HG02642 (cell line): ENCODE data around the gene ALOX15B.
"Not testable (repeated sequence)": the region's sequence is repeated elsewhere in the genome, so short reads cannot be mapped to it uniquely, and the experiment has no call there.

ENCODE experiments used
- ATAC-seq: cut with Tn5 transposase; IDR thresholded peaks from one replicate; pipeline ENCODE4 v1.9.1; 2021; ENCODE audit warnings: mild to moderate bottlenecking; ENCODE audit not compliant: unreplicated experiment, poor library complexity

The ALOX15B gene

GRCh38 chr17:8061851-8062250, 23.0 kb downstream of the ALOX15B start:
- not testable (repeated sequence) for ATAC-seq

GRCh38 chr17:8062435-8062806, 23.6 kb downstream of the ALOX15B start:
- ATAC-seq, result no peak

- ATAC-seq, result no peak
Measured at GRCh38 chr17:8062807-8063483, 24.1 kb downstream of the ALOX15B start.

GRCh38 chr17:8063761-8064534, 25.1 kb downstream of the ALOX15B start:
- ATAC-seq, result no peak

GRCh38 chr17:8064561-8065019, 25.7 kb downstream of the ALOX15B start:
- ATAC-seq, result no peak

- ATAC-seq, result no peak
Measured at GRCh38 chr17:8066841-8067775, 28.2 kb downstream of the ALOX15B start.

- no peak for ATAC-seq
Measured at GRCh38 chr17:8067806-8068205, 28.9 kb downstream of the ALOX15B start.

- no peak for ATAC-seq
Measured at GRCh38 chr17:8068736-8069586, 30.1 kb downstream of the ALOX15B start.

- no peak for ATAC-seq
Measured at GRCh38 chr17:8069587-8069860, 30.7 kb downstream of the ALOX15B start.

- ATAC-seq, result no peak
Measured at GRCh38 chr17:8071496-8071895, 32.6 kb downstream of the ALOX15B start.

- no peak for ATAC-seq
Measured at GRCh38 chr17:8072341-8072728, 33.5 kb downstream of the ALOX15B start.

GRCh38 chr17:8072729-8073461, 34.0 kb downstream of the ALOX15B start:
- no peak for ATAC-seq

- peak; percentile 53 for ATAC-seq
Measured at GRCh38 chr17:8073627-8074484, 35.0 kb downstream of the ALOX15B start.

- ATAC-seq, result no peak
Measured at GRCh38 chr17:8074554-8074953, 35.7 kb downstream of the ALOX15B start.

- no peak for ATAC-seq
Measured at GRCh38 chr17:8075081-8075480, 36.2 kb downstream of the ALOX15B start.

GRCh38 chr17:8075574-8076342, 36.9 kb downstream of the ALOX15B start:
- ATAC-seq, result no peak

- no peak for ATAC-seq
Measured at GRCh38 chr17:8076502-8077266, 37.8 kb downstream of the ALOX15B start.
